H9 (cell line): ENCODE measurements around the gene CBX8. TPM values are rescaled to one million over a fixed set of nuclear protein-coding genes. Genes with fewer than 3 reads are reported as not detected.
A peak's percentile ranks its signal among the peaks of the same experiment; 100 is the strongest.

Source experiments
- DNase-seq: peaks from one replicate; pipeline ENCODE4 v3.0.0-alpha.2; 2017
- H2AFZ ChIP-seq: one replicate; pipeline ENCODE4 v1.6.1; 2013; ENCODE audit warnings: mild to moderate bottlenecking, low read length, control low read depth, moderate library complexity
- H2AK5ac ChIP-seq: 2 replicates; pipeline ENCODE4 v1.6.1; 2013; ENCODE audit warnings: low read length, control low read depth, mixed read lengths; ENCODE audit not compliant: insufficient read length
- H2BK120ac ChIP-seq: one replicate; pipeline ENCODE4 v1.6.1; 2013; ENCODE audit warnings: low read depth, mild to moderate bottlenecking, low read length, control low read depth, inconsistent platforms; ENCODE audit not compliant: poor library complexity, severe bottlenecking
- H2BK12ac ChIP-seq: 2 replicates; pipeline ENCODE4 v1.6.1; 2013; ENCODE audit warnings: low read length, control low read depth, mixed read lengths, low read depth; ENCODE audit not compliant: insufficient read length
- H2BK15ac ChIP-seq: 2 replicates; pipeline ENCODE4 v1.6.1; 2013; ENCODE audit warnings: low read depth, low read length, control low read depth
- H2BK20ac ChIP-seq: one replicate; pipeline ENCODE4 v1.6.1; 2013; ENCODE audit warnings: low read depth, mild to moderate bottlenecking, low read length, control low read depth, inconsistent platforms; ENCODE audit not compliant: poor library complexity, severe bottlenecking
- H2BK5ac ChIP-seq: 2 replicates; pipeline ENCODE4 v1.6.1; 2013; ENCODE audit warnings: low read length, control low read depth, mixed read lengths; ENCODE audit not compliant: insufficient read length
- H3K14ac ChIP-seq: 2 replicates; pipeline ENCODE4 v1.6.1; 2013; ENCODE audit warnings: low read length, control low read depth; ENCODE audit not compliant: insufficient read depth
- H3K18ac ChIP-seq: 2 replicates; pipeline ENCODE4 v1.6.1; 2013; ENCODE audit warnings: low read depth, mild to moderate bottlenecking, mixed read lengths, low read length, control low read depth; ENCODE audit not compliant: insufficient read length
- H3K23ac ChIP-seq: 2 replicates; pipeline ENCODE4 v1.6.1; 2013; ENCODE audit warnings: low read length, control low read depth, mixed read lengths, low read depth; ENCODE audit not compliant: insufficient read length
- H3K23me2 ChIP-seq: 2 replicates; pipeline ENCODE4 v1.6.1; 2013; ENCODE audit warnings: low read depth, mild to moderate bottlenecking, mixed read lengths, low read length, control low read depth; ENCODE audit not compliant: insufficient read length, poor library complexity, severe bottlenecking
- H3K27ac ChIP-seq: 2 replicates; pipeline ENCODE4 v1.5.1; 2013; ENCODE audit warnings: low read length, control low read depth, mixed read lengths, low read depth; ENCODE audit not compliant: insufficient read length
- H3K27me3 ChIP-seq: 2 replicates; pipeline ENCODE4 v1.6.1; 2013; ENCODE audit warnings: low read length, control low read depth, inconsistent platforms; ENCODE audit not compliant: insufficient read depth
- H3K4ac ChIP-seq: 2 replicates; pipeline ENCODE4 v1.6.1; 2013; ENCODE audit warnings: low read depth, mild to moderate bottlenecking, control low read depth, inconsistent platforms, low read length, moderate library complexity
- H3K4me1 ChIP-seq: 2 replicates; pipeline ENCODE4 v1.6.1; 2013; ENCODE audit warnings: low read length, control low read depth, inconsistent platforms; ENCODE audit not compliant: insufficient read depth
- H3K4me2 ChIP-seq: 2 replicates; pipeline ENCODE4 v1.6.1; 2013; ENCODE audit warnings: low read length, control low read depth, mixed read lengths; ENCODE audit not compliant: insufficient read length, insufficient read depth
- H3K56ac ChIP-seq: 2 replicates; pipeline ENCODE4 v1.6.1; 2013; ENCODE audit warnings: low read depth, mild to moderate bottlenecking, mixed read lengths, low read length, control low read depth; ENCODE audit not compliant: insufficient read length
- H3K79me1 ChIP-seq: 2 replicates; pipeline ENCODE4 v1.6.1; 2013; ENCODE audit warnings: low read depth, mild to moderate bottlenecking, moderate library complexity, low read length, control low read depth, inconsistent platforms; ENCODE audit not compliant: insufficient read depth, poor library complexity, severe bottlenecking
- H3K79me2 ChIP-seq: 2 replicates; pipeline ENCODE4 v1.6.1; 2013; ENCODE audit warnings: low read length, control low read depth, inconsistent platforms; ENCODE audit not compliant: insufficient read depth
- H3K9ac ChIP-seq: 2 replicates; pipeline ENCODE4 v1.6.1; 2013; ENCODE audit warnings: low read length, control low read depth, mixed read lengths; ENCODE audit not compliant: insufficient read length; ENCODE audit errors: extremely low read depth
- H3K9me3 ChIP-seq: one replicate; pipeline ENCODE4 v1.6.1; 2013; ENCODE audit warnings: low read depth, low read length, inconsistent platforms; ENCODE audit not compliant: control insufficient read depth
- H3T11ph ChIP-seq: one replicate; pipeline ENCODE4 v1.6.1; 2013; ENCODE audit warnings: mild to moderate bottlenecking, low read length, control low read depth, inconsistent platforms
- H4K20me1 ChIP-seq: one replicate; pipeline ENCODE4 v1.6.1; 2013; ENCODE audit not compliant: control insufficient read depth, insufficient read length, insufficient read depth
- H4K5ac ChIP-seq: 2 replicates; pipeline ENCODE4 v1.6.1; 2013; ENCODE audit warnings: low read depth, mild to moderate bottlenecking, mixed read lengths, low read length, control low read depth; ENCODE audit not compliant: insufficient read length
- H4K8ac ChIP-seq: replicated peaks from 2 replicates; pipeline ENCODE4 v1.6.1; 2013; ENCODE audit warnings: low read length, control low read depth, mixed read lengths, low read depth; ENCODE audit not compliant: insufficient read length
- H4K91ac ChIP-seq: 2 replicates; pipeline ENCODE4 v1.6.1; 2013; ENCODE audit warnings: low read depth, mild to moderate bottlenecking, moderate library complexity, mixed read lengths, low read length, control low read depth; ENCODE audit not compliant: insufficient read length
- H3K27ac Mint-ChIP-seq, 3 experiments: 2 replicates in 2 of 3; 3 replicates in 1 of 3; pipeline ENCODE4 v1.8.0; 2020 to 2021; ENCODE audit warnings: mixed read lengths in 3 of 3, mild to moderate bottlenecking in 1 of 3, moderate library complexity in 1 of 3
- H3K27me3 Mint-ChIP-seq: 2 replicates; pipeline ENCODE4 v1.8.0; 2021; ENCODE audit warnings: low read depth, mild to moderate bottlenecking, moderate library complexity, mixed read lengths
- H3K36me3 Mint-ChIP-seq, 3 experiments: 2 replicates in 2 of 3; 3 replicates in 1 of 3; pipeline ENCODE4 v1.8.0; 2020 to 2021; ENCODE audit warnings: low read depth in 3 of 3, mixed read lengths in 3 of 3; ENCODE audit not compliant: insufficient read depth in 1 of 3
- H3K4me1 Mint-ChIP-seq, 2 experiments: 2 replicates each; pipeline ENCODE4 v1.8.0; 2020; ENCODE audit warnings: mixed read lengths in 2 of 2
- H3K4me3 Mint-ChIP-seq, 2 experiments: 2 replicates in 1 of 2; 3 replicates in 1 of 2; pipeline ENCODE4 v1.8.0; 2020 to 2021; ENCODE audit warnings: mild to moderate bottlenecking in 2 of 2, mixed read lengths in 2 of 2, moderate library complexity in 1 of 2
- H3K9me3 Mint-ChIP-seq, 2 experiments: 2 replicates in 1 of 2; 3 replicates in 1 of 2; pipeline ENCODE4 v1.8.0; 2020; ENCODE audit warnings: mild to moderate bottlenecking in 2 of 2, mixed read lengths in 2 of 2, moderate library complexity in 1 of 2
- CTCF ChIP-seq: fragments of 200-600 bp; sonication (generic); conservative IDR thresholded peaks from 3 replicates; pipeline ENCODE4 v1.8.0; 2021; ENCODE audit warnings: antibody characterized with exemption, mild to moderate bottlenecking
- WGBS: extraction: QIAGEN DNeasy Blood & Tissue Kit; methylation state at CpG from one replicate; pipeline ENCODE4 v1.1.7; 2013; ENCODE audit warnings: missing lambda C conversion rate, low lambda C conversion rate, mixed read lengths; ENCODE audit not compliant: insufficient read length; ENCODE audit errors: extremely low coverage; 5-methylcytosine and 5-hydroxymethylcytosine counted together
- total RNA-seq: library from RNA; stranded (reverse); gene quantifications from 2 replicates; pipeline ENCODE4 v1.2.1, GENCODE V29; 2021

Gene CBX8
- total RNA-seq, 1 experiment from 2014 or later, result 1.2 TPM

GRCh38 chr17:79831265-79832217 lies 34.7 kb upstream of the CBX8 start:
- H3K27ac Mint-ChIP-seq, result no peak overlapping the region
- Histone ChIP-seq H3K4me2 (peak overlapping the region; percentile 50), H3K4ac (no peak overlapping the region), H3K9me3 (no peaks in the 10 kb centered on the region), H2BK20ac (no peak overlapping the region), H2BK12ac (no peak overlapping the region), H2BK15ac (no peak overlapping the region), H3K14ac (no peak overlapping the region), H2AFZ (no peak overlapping the region), H3K9ac (no peak overlapping the region), H2BK5ac (no peak overlapping the region), H4K91ac (no peak overlapping the region), H2AK5ac (no peak overlapping the region), H4K5ac (no peak overlapping the region), H3K23me2 (peaks cover 16% of the 10 kb centered on the region), H3K56ac (no peak overlapping the region), H3K79me2 (no peaks in the 10 kb centered on the region), H4K8ac (no peak overlapping the region), H3T11ph (no peak overlapping the region), H4K20me1 (no peaks in the 10 kb centered on the region), H3K18ac (no peak overlapping the region), H3K27me3 (peaks cover 63% of the 10 kb centered on the region), H3K4me1 (peaks cover 2% of the 10 kb centered on the region; the same call in 1 of the 2 replicates), H3K23ac (no peak overlapping the region), H3K79me1 (no peaks in the 10 kb centered on the region), H2BK120ac (no peak overlapping the region), H3K27ac (no peak overlapping the region)
- no peaks in the 10 kb centered on the region for H3K36me3 Mint-ChIP-seq
- no CpG with 5 or more reads among the region's 33 CpGs for WGBS
- H3K27me3 Mint-ChIP-seq, result peaks cover 99% of the 10 kb centered on the region
- peak; percentile 60 for DNase-seq
- peaks cover 4 to 6% of the 10 kb centered on the region in 2 experiments; a peak in 3 of 5 replicates for H3K9me3 Mint-ChIP-seq
- no peak for TF ChIP-seq CTCF
- H3K4me1 Mint-ChIP-seq, result peaks cover 24 to 39% of the 10 kb centered on the region in 2 experiments
- peak overlapping the region; percentile 14 to 72; a peak in 3 of 5 replicates for H3K4me3 Mint-ChIP-seq
